GM10266 (cell line): ENCODE data around the gene PPOX.
A peak's percentile ranks its signal among the peaks of the same experiment; 100 is the strongest.

Experiments used
- DNase-seq: peaks from one replicate; pipeline ENCODE4 v3.0.0; 2012; ENCODE audit errors: extremely low spot score
- TF ChIP-seq, protein P1 (sequence below): IDR thresholded peaks from 2 replicates; pipeline ENCODE4 v1.5.1; 2012; ENCODE audit warnings: mild to moderate bottlenecking, low read depth; ENCODE audit not compliant: control insufficient read depth, insufficient read depth; ENCODE audit errors: missing control alignments

PPOX gene

DNA sequence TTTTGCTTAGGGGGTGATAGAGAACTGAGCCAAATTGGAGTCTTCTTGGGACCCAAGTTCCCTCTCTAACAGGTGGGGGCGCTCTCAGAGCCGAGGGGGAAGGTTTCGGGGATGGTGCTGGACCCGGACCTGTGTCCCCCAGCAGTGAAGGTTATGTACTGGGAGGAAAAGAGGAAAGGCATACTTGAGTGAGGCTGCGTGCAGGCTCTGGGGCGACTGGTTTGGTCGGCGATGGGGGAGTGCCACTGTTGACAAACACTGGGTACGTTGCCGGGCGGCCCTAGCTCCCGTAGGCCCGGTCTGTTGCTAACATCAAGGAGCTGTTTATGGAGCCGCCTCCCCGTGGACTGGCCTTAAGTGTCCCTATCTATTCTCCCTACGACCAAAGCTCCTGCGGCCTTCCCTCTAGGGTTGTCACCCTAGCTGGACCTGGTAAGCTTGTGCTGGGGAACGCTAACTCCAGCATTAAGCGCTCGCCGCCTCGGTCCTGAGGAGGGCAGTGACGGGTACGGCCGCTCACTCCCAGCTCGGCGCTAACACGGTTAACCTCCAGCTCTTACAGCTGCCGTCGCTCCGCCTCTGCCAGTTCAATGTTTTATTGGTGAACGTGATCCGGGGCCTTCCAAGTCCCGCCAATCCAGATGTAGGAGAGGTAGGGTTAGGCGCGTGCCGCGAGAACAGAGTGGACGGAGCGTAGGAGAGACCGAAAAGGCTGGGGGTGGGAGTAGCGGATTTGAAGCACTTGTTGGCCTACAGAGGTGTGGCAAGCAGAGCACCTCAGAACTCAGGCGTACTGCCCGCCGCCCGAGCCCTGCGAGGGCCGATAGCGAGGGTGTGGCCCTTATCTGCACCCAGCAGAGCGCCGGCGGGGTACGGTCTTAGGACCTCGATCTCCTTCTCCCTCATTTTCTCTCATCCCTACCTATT is at the start of gene PPOX:
TSS of gene PPOX (plus strand) at position 685 of the 927 bp plus-strand sequence. CDS start 422 bp downstream, outside the sequence.
- TF ChIP-seq, protein P1, sequence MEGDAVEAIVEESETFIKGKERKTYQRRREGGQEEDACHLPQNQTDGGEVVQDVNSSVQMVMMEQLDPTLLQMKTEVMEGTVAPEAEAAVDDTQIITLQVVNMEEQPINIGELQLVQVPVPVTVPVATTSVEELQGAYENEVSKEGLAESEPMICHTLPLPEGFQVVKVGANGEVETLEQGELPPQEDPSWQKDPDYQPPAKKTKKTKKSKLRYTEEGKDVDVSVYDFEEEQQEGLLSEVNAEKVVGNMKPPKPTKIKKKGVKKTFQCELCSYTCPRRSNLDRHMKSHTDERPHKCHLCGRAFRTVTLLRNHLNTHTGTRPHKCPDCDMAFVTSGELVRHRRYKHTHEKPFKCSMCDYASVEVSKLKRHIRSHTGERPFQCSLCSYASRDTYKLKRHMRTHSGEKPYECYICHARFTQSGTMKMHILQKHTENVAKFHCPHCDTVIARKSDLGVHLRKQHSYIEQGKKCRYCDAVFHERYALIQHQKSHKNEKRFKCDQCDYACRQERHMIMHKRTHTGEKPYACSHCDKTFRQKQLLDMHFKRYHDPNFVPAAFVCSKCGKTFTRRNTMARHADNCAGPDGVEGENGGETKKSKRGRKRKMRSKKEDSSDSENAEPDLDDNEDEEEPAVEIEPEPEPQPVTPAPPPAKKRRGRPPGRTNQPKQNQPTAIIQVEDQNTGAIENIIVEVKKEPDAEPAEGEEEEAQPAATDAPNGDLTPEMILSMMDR: peak; percentile 44
- DNase-seq: peak; percentile 89

DNA sequence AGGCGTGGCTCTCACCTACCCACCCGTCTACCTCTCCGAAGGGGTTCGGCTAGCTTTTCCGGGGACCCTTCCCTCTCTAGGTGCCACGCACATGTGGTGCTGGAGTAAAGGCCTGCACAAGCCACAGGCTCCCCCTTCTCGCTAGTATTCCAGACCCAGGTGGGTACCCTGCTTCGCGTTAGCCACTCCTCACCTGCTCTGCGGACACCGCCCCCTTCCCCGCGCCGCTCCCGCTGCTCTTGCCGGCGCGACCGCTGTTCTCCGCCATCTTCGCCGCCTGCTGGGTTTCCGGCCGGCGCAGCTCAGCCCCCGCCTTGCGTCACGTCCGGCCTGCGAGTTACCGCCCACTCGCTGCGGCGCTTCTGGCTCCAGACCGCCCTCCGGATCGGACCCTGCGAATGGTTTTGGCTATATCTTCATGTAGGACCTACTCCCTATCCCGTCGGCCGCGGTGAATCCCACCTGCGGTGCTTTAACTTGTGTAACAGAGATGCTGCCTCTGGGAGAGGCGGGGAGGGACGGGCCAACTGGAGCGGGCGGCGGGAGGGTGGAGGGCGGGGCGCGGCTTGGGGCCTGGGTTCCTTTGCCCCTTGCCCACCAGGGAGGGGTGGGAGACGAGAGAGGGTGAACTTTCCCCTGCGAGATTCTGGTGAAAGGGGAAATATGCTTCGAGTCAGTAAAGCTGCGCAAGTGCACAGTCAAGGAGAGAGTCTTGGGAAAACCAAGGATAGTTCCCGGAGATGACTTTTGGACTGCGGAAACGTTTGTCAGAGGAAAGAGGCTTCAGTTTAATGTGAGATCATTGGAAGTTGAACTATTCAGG is 48.3 kb upstream of the PPOX start, which contains the start of the genes NIT1 and PFDN2:
TSS of gene NIT1 (plus strand) at position 347 of the 823 bp plus-strand sequence. CDS start at position 419, 72 bp downstream.
TSS of gene PFDN2 (minus strand) at position 279 of the 823 bp plus-strand sequence. CDS start at position 268, 11 bp downstream.
- TF ChIP-seq, protein P1: no peak
- peak; percentile 89 for DNase-seq

DNA sequence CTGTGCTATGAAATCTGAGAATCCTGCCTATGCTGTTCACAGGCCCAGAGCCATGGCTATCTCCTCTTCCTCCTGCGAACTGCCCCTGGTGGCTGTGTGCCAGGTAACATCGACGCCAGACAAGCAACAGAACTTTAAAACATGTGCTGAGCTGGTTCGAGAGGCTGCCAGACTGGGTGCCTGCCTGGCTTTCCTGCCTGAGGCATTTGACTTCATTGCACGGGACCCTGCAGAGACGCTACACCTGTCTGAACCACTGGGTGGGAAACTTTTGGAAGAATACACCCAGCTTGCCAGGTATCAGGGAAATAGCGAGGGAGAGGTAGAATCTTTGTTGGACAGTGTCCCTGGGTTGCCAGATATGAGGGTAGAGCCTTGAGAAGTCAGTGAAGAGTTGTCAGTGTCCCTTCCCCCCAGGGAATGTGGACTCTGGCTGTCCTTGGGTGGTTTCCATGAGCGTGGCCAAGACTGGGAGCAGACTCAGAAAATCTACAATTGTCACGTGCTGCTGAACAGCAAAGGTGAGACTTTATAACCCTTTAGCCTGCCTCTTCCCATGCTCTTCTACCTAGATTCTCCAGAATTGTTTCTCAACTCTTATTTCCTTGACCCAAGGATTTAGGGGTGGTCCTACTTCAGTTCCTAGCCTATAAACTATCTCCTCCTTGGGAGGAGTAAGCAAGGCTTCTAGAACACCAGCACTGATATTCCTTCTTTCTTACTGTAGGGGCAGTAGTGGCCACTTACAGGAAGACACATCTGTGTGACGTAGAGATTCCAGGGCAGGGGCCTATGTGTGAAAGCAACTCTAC is 46.9 kb upstream of the PPOX start:
- DNase-seq: peak; percentile 80
- TF ChIP-seq, protein P1: peak; percentile 43

DNA sequence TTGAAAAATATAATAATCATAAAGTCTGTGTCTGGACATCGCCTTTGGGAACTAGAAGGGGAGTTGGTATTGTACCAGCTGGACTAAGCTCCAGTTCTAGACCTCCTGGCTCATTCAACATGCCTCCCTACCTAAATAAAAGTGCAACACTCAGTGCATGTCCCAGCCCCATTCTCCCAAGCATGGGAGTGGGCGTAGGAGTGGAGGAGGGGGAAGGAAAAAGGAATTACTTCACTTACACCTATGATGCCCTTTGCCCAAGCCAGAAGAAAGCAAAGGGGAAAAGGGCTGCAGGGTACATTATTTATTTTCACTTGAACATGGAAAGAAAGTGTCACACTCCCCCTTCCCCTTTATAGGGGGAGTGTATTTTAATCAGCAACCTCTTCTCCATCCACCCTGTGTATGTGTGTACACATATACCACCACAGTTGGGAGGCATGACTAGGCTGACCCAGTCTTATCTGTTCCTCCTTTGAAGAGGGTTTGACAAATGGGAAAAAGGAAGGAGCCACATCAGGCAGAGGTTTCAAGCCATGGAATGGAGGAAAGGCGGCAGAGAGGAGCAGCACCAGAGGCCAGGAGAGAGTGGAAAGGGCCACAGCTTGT is 45.1 kb upstream of the PPOX start:
- no peak for DNase-seq
- TF ChIP-seq, protein P1: no peak

DNA sequence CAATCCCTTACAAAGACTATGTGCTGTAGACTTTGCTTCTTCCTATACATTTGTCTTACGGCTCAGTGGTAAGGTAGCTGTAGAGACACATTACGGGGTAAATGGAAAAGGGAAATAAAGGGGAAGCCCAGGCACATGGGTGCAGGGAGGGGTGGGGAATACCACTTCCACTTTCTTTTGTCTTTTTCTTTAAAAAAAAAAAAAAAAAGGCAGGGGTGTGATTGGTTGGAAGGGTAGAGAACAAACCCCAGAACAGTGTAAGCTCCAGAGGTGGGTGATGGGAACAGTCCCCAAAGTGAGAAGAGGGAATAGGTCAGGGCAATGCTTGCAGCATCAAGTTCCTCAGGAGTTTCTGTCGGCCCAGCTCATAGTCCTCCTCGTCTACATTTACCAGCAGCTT is 44.4 kb upstream of the PPOX start:
- no peak for DNase-seq
- TF ChIP-seq, protein P1: no peak

DNA sequence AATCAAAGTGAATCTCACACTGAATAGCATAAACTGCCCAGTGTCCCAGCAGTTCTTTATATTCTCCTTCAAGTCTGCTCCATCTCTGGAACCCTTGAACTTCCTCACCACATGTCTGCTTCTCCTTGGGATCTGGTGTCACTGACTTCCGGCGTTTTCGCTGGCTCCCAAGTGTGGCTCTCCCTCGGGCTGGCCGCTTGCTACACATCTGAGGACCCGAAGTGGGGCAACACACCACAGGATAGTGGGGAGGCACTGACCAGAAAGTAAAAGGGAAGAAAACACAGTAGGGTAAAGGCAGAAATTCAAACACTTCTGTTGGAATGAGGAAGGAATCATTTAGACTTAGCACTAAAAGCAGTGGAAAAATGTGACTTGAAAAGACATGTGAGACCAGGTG is 43.3 kb upstream of the PPOX start:
- DNase-seq: no peak
- TF ChIP-seq, protein P1: no peak
